Fibroblast of peridontal ligament (primary cell): Measurements from ENCODE around the gene ZNF76.
"Not testable (repeated sequence)": the region's sequence is repeated elsewhere in the genome, so short reads cannot be mapped to it uniquely, and the experiment has no call there.

Experiments
- DNase-seq: peaks from one replicate; pipeline ENCODE4 v3.0.0-alpha.2; 2010; ENCODE audit errors: extremely low read depth

The ZNF76 gene

DNA sequence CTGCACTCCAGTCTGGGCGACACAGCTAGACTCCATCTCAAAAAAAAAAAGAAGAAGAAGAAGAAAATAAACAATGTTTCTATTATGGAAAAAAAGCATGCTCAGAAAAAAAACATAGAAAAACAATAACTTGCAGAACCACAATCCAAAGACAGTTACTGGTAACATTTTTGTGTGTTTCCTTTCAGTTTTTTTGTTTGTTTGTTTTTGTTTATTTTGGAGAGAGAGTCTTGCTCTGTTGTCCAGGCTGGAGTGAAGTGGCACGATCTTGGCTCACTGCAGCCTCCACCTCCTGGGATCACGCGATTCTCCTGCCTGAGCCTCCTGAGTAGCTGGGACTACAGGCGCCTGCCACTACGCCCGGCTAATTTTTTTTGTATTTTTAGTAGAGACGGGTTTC, 69.4 kb downstream of the ZNF76 start:
- not testable (repeated sequence) for DNase-seq

DNA sequence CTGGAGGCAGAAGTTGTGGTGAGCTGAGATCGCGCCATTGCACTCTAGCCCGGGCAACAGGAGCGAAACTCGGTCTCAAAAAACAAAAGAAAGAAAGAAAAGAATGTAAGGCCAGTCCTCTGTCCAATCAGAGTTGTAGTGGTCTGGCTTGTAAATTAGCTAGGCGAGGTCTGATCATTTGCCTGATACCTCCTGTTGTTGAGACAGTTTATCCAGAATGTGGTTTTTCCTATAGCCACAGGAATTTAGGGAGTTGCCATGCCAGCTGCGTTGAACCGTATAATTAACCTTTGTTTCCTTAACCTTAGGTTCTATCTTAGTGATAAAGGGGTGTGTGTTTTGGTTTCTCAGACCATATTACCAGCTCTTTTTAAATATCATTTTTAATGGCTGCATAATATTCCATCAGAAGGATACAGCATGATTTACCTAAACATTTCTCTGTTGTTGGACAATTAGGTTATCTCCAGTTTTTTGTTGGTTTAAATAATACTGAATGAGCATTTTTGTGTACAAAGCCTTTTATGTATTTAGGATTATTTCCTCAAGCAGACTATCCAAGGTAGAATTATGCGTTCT, 71.1 kb downstream of the ZNF76 start:
- DNase-seq, result no peak

DNA sequence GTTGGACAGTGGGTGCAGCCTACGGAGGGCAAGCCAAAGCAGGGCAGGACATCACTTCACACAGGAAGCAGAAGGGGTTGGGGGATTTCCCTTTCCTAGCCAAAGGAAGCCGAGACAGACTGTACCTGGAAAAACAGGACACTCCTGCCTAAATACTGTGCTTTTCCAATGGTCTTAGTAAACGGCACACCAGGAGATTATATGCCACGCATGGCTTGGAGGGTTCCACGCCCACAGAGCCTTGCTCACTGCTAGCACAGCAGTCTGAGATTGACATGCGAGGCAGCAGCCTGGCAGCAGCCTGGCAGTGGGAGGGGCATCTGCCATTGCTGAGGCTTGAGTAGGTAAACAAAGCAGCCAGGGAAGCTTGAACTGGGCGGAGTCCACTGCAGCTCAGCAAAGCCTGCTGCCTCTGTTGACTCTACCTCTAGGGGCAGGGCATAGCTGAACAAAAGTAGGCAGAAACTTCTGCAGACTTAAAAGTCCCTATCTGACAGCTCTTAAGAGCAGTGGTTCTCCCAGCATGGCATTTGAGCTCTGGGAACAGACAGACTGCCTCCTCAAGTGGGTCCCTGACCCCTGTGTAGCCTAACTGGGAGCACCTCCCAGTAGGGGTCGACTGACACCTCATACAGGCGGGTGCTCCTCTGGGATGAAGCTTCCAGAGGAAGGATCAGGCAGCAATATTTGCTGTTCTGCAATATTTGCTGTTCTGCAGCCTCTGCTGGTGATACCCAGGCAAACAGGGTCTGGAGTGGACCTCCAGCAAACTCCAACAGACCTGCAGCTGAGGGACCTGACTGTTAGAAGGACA, 72.7 kb downstream of the ZNF76 start:
- DNase-seq, result not testable (repeated sequence)

DNA sequence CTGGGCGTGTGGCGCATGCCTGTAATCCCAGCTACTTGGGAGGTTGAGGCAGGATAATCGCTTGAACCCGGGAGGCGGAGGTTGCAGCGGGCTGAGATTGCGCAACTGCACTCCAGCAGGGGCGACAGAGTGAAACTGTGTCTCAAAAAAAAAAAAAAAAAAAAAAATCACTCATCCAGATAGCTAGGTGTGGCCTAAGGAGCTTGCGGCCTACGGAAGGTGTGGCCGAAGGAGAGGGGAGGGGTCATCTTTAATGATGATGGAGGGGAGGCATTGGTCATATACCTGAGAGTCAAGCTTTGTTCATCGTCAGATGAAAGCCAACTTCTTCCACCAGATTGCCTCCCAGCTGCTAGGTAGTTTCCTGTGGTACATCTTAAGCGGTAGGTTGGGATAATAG, 82.0 kb downstream of the ZNF76 start:
- no peak for DNase-seq

DNA sequence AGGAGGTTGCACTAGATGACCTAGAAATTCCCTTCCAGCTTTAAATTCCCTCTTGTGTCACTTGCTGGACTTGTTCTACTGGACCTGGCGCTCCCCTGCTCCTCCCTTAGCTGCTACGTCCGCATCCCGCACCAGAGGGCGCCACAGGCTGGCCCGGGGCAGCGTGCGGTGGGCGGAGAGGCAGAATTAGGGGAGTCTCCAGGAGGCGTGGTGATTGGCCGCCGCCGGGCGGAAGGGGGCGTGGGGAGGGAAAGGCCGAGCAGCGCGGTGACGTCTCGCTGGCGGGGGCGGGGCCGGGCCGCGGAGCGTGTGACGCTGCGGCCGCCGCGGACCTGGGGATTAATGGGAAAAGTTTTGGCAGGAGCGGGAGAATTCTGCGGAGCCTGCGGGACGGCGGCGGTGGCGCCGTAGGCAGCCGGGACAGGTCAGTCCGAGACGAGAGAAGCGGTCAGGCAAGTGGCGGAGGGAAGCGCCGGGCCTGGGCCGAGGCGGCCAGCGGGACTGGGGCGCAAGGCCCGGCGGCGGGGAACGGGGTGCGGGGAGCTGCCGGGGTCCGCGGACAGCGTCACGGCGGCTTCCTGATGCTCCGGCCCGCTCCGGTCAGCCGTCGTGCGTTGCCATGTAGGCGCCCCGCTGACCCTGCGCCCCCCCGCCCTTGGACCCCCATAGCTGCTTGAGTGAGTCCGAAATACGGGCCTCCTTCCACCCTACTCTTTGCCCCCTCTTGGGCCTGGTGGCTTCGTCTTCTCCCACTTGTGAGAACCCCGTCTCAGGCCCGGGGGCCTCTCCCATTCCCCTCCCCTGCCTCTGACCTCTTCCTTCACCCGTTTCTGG, 82.9 kb downstream of the ZNF76 start, which contains the start of gene PPARD:
Gene PPARD (plus strand): TSS at position 301 of the 834 bp plus-strand sequence. CDS start 68,530 bp downstream, outside the sequence.
- peak; percentile 91 for DNase-seq

DNA sequence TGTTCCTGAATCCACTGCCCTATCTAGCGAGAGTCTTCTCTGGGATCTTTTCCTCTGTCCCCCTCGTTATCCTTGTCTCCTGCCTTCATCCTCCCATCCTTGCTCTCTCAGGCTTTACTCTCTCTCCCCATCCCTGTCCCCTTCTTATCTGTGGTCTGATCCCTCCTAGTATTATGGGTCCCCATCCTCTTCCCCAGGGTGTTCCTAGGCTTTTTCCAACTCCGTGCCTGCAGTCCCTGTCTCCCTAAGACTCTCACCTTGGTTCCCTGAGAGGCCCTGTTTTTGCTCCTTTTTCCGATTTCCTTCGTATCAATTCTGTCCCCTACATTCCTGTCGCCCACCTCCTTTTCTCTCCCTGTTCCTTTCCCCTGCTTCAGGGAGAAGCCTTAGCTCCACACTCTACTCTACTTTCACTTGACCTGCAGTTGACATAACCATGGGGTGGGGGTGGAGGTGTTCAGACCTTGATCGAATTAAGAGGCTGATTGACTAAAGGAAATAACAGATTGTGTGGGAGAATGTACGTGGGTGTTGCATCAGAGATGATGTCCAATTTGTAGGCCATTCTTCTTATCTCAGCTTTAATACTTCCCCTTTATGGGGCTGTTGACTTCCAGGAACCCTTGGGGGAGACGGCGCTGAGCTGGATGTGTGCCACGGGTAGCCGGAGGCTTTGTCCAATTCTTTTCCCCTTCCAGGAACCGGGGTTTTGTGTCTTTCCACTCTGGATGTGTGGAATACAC, 83.7 kb downstream of the ZNF76 start:
- DNase-seq, result peak; percentile 41

DNA sequence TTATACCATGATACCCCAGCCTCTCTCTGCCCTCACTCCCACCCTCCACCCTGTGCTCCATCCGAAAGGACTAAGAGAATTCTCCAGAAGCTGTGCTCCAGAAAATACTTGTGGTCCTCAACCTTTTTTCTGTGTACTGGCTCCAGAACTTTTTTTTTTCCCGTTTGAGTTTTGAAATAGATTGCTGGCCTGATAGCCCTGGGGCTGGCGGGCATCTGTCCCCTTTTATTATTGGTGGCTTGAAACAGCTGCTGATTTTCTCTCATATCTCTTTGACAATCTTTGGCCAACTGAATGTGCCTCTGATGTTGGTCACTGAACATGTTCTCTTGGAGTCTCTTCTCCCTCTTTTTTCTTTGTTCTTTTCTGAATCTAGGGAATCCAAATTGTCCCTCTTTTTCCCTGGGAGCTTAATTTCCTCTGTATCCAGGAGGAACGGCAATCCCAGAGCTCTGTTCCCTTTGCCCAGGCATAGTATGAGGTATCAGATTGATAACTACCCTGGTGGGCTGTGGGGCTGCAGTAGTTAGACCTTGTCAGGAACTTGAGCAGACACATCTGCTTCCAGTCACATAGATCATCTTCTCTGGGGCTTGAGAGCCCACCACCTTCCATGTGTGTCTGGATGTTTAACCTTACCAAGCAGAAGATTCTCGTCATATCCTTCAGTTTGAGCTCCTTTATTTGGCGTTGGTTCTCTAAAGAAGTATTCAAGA, 84.5 kb downstream of the ZNF76 start:
- DNase-seq, result no peak
